Adipocyte (in vitro differentiated cells): Measurements from ENCODE around the gene RPS6KC1.
A peak's percentile ranks its signal among the peaks of the same experiment; 100 is the strongest.
"Not testable (repeated sequence)": the region's sequence is repeated elsewhere in the genome, so short reads cannot be mapped to it uniquely, and the experiment has no call there.

Experiments used
- DNase-seq: peaks from one replicate; pipeline ENCODE4 v3.0.0-alpha.2; 2015; ENCODE audit warnings: low read depth
- H3K27me3 ChIP-seq: replicated peaks from 2 replicates; pipeline ENCODE4 v1.7.0; 2013; ENCODE audit warnings: mild to moderate bottlenecking, low read length, moderate library complexity; ENCODE audit not compliant: control insufficient read depth, insufficient read depth
- H3K36me3 ChIP-seq: 2 replicates; pipeline ENCODE4 v1.7.0; 2013; ENCODE audit warnings: low read length, mild to moderate bottlenecking, moderate library complexity; ENCODE audit not compliant: control insufficient read depth, insufficient read depth, severe bottlenecking
- H3K4me1 ChIP-seq: 2 replicates; pipeline ENCODE4 v1.7.0; 2013; ENCODE audit warnings: mild to moderate bottlenecking, low read length, moderate library complexity; ENCODE audit not compliant: control insufficient read depth, insufficient read depth
- H3K4me3 ChIP-seq: 2 replicates; pipeline ENCODE4 v1.7.0; 2013; ENCODE audit warnings: mild to moderate bottlenecking, low read length, moderate library complexity
- H3K9ac ChIP-seq: 2 replicates; pipeline ENCODE4 v1.7.0; 2013; ENCODE audit warnings: mild to moderate bottlenecking, low read length, moderate library complexity
- H3K9me3 ChIP-seq: 2 replicates; pipeline ENCODE4 v1.7.0; 2013; ENCODE audit warnings: mild to moderate bottlenecking, low read length, moderate library complexity; ENCODE audit not compliant: control insufficient read depth

Gene RPS6KC1

GRCh38 chr1:213032651-213033050 lies 18.4 kb upstream of the RPS6KC1 start:
- no peaks in the 10 kb centered on the region for H3K36me3 ChIP-seq
- H3K27me3 ChIP-seq = peaks cover 7% of the 10 kb centered on the region
- no peak overlapping the region for H3K9ac ChIP-seq
- H3K4me1 ChIP-seq = no peaks in the 10 kb centered on the region
- DNase-seq = no peak
- H3K4me3 ChIP-seq = no peak overlapping the region
- peaks cover 3% of the 10 kb centered on the region for H3K9me3 ChIP-seq

- H3K9me3 ChIP-seq = peaks cover 3% of the 10 kb centered on the region
- no peaks in the 10 kb centered on the region for H3K4me1 ChIP-seq
- no peaks in the 10 kb centered on the region for H3K27me3 ChIP-seq
- H3K9ac ChIP-seq = no peak overlapping the region
- H3K4me3 ChIP-seq = no peak overlapping the region
- no peak for DNase-seq
- no peaks in the 10 kb centered on the region for H3K36me3 ChIP-seq
These were observed 16.3 kb upstream of the RPS6KC1 start for GRCh38 chr1:213034713-213035112.

- Histone ChIP-seq H3K9ac (no peak overlapping the region), H3K36me3 (no peaks in the 10 kb centered on the region), H3K27me3 (no peaks in the 10 kb centered on the region), H3K4me1 (no peaks in the 10 kb centered on the region), H3K9me3 (peaks cover 3% of the 10 kb centered on the region), H3K4me3 (no peak overlapping the region)
- DNase-seq = no peak
These were observed 15.5 kb upstream of the RPS6KC1 start for GRCh38 chr1:213035573-213035972.

- Histone ChIP-seq H3K9me3 (no peaks in the 10 kb centered on the region), H3K9ac (no peak overlapping the region), H3K36me3 (no peaks in the 10 kb centered on the region), H3K4me3 (no peak overlapping the region), H3K27me3 (no peaks in the 10 kb centered on the region), H3K4me1 (no peaks in the 10 kb centered on the region)
- DNase-seq = peak; percentile 29
These were observed 9.6 kb upstream of the RPS6KC1 start for GRCh38 chr1:213041443-213041842.

GRCh38 chr1:213045321-213046226 lies 5.5 kb upstream of the RPS6KC1 start:
- not testable (repeated sequence) for H3K27me3 ChIP-seq, H3K4me3 ChIP-seq, H3K9me3 ChIP-seq, H3K4me1 ChIP-seq, H3K36me3 ChIP-seq, DNase-seq, H3K9ac ChIP-seq

GRCh38 chr1:213049232-213049631 lies 1.8 kb upstream of the RPS6KC1 start:
- Histone ChIP-seq H3K9ac (no peak overlapping the region), H3K4me1 (peaks cover 11% of the 10 kb centered on the region), H3K36me3 (no peaks in the 10 kb centered on the region), H3K9me3 (no peaks in the 10 kb centered on the region), H3K27me3 (no peaks in the 10 kb centered on the region), H3K4me3 (no peak overlapping the region)
- no peak for DNase-seq

GRCh38 chr1:213050745-213051126 lies 305 bp upstream of the RPS6KC1 start:
- H3K9ac ChIP-seq = peak overlapping the region; percentile 92
- no peaks in the 10 kb centered on the region for H3K27me3 ChIP-seq
- H3K4me3 ChIP-seq = peak overlapping the region; percentile 99
- H3K4me1 ChIP-seq = peaks cover 14% of the 10 kb centered on the region
- DNase-seq = no peak
- H3K9me3 ChIP-seq = no peaks in the 10 kb centered on the region
- no peaks in the 10 kb centered on the region for H3K36me3 ChIP-seq

GRCh38 chr1:213051881-213052202 lies 801 bp downstream of the RPS6KC1 start:
- Histone ChIP-seq H3K4me1 (peaks cover 14% of the 10 kb centered on the region), H3K9ac (peak overlapping the region; percentile 92), H3K27me3 (no peaks in the 10 kb centered on the region), H3K4me3 (peak overlapping the region; percentile 99), H3K9me3 (no peaks in the 10 kb centered on the region), H3K36me3 (no peaks in the 10 kb centered on the region)
- DNase-seq = no peak

GRCh38 chr1:213053455-213053854 lies 2.4 kb downstream of the RPS6KC1 start:
- Histone ChIP-seq H3K27me3 (no peaks in the 10 kb centered on the region), H3K9ac (no peak overlapping the region), H3K9me3 (no peaks in the 10 kb centered on the region), H3K4me1 (peaks cover 14% of the 10 kb centered on the region), H3K36me3 (no peaks in the 10 kb centered on the region), H3K4me3 (no peak overlapping the region)
- no peak for DNase-seq

- H3K4me3 ChIP-seq = no peak overlapping the region
- no peak overlapping the region for H3K9ac ChIP-seq
- peaks cover 14% of the 10 kb centered on the region for H3K4me1 ChIP-seq
- H3K27me3 ChIP-seq = no peaks in the 10 kb centered on the region
- no peak for DNase-seq
- no peaks in the 10 kb centered on the region for H3K9me3 ChIP-seq
- H3K36me3 ChIP-seq = no peaks in the 10 kb centered on the region
These were observed 3.1 kb downstream of the RPS6KC1 start for GRCh38 chr1:213054142-213054541.

- no peak overlapping the region for H3K4me3 ChIP-seq
- H3K4me1 ChIP-seq = peaks cover 14% of the 10 kb centered on the region
- DNase-seq = peak; percentile 47
- H3K27me3 ChIP-seq = no peaks in the 10 kb centered on the region
- no peaks in the 10 kb centered on the region for H3K9me3 ChIP-seq
- H3K9ac ChIP-seq = no peak overlapping the region
- H3K36me3 ChIP-seq = no peaks in the 10 kb centered on the region
These were observed 3.9 kb downstream of the RPS6KC1 start for GRCh38 chr1:213054733-213055591.
